Measurements from ENCODE around the gene PLA2G6. TPM values are rescaled to one million over a fixed set of nuclear protein-coding genes. Genes with fewer than 3 reads are reported as not detected.

The PLA2G6 gene
- total and polyA plus RNA-seq, 9 of the 15 experiments (the other 6 are each of a cell fraction or from before 2014, with no cell fraction given): 0.11 to 12.2 (median 9.7) TPM

- DNase-seq (ENCODE audit: extremely low read depth in 1 of 4, low spot score in 3 of 4) (no peak), ATAC-seq (no peak), FAIRE-seq (no peak)
- H3K9ac ChIP-seq (ENCODE audit: insufficient read depth in 1 of 2, low read depth in 2 of 2, low read length in 2 of 2): no peak overlapping the region
- no peak overlapping the region for H3K27ac ChIP-seq (ENCODE audit: extremely low read depth, low read depth, low read length)
- intact Hi-C loops (cut with micrococcal nuclease): no loop called here
- H2AFZ ChIP-seq (ENCODE audit: low read depth, low read length): no peak overlapping the region
- H3K27me3 ChIP-seq (ENCODE audit: control insufficient read depth in 2 of 2, insufficient read depth in 2 of 2, low read length in 2 of 2): no peaks in the 10 kb centered on the region
- H3K36me3 ChIP-seq (ENCODE audit: control insufficient read depth, insufficient read depth, low read length): peaks cover 5% of the 10 kb centered on the region; the same call in 2 of the 3 replicates
- ChIA-PET CTCF (ENCODE audit: low intra/inter-chr PET ratio) (no interaction called here), POLR2A (interaction anchor here (0.7 to 1.2 kb wide), 3 partner anchors 12 to 107 kb away, joined by 3 to 4 read pairs (median 4); no protein-coding TSS in a partner anchor)
- H3K4me2 ChIP-seq (ENCODE audit: insufficient read depth, low read length): no peak overlapping the region
- in situ Hi-C loops (cut with MboI): no loop called here
- 90% methylated on average over 2 of the region's 8 CpGs for WGBS (ENCODE audit: insufficient coverage, low coverage, missing lambda C conversion rate)
- no peak overlapping the region for H3K4me3 ChIP-seq
- peaks cover 0 to 24% of the 10 kb centered on the region in 2 experiments; a peak in 2 of 5 replicates for H3K4me1 ChIP-seq (replicated peaks in 1 of 2; ENCODE audit: control insufficient read depth in 2 of 2, insufficient read depth in 2 of 2, low read length in 2 of 2)
- H4K20me1 ChIP-seq (replicated peaks; ENCODE audit: control insufficient read depth, insufficient read depth, low read length): no peaks in the 10 kb centered on the region
- no peaks in the 10 kb centered on the region for H3K9me1 ChIP-seq (ENCODE audit: control insufficient read depth, insufficient read depth, low read length)
- H3K9me3 ChIP-seq (replicated peaks; ENCODE audit: control insufficient read depth, insufficient read depth, low read depth, low read length): no peaks in the 10 kb centered on the region
- BruUV-seq (replicated peaks): no TSS peak
- H3K79me2 ChIP-seq (ENCODE audit: control insufficient read depth, insufficient read depth, low read length): no peaks in the 10 kb centered on the region
- TF ChIP-seq ARHGAP35 (IDR thresholded peaks at IDR 0.05; ENCODE audit: partially characterized antibody) (no peak), CBFB (CRISPR knock-in tag; IDR thresholded peaks at IDR 0.05) (no peak), ZNF695 (CRISPR knock-in tag; IDR thresholded peaks at IDR 0.05) (no peak), BRF1 (IDR thresholded peaks at IDR 0.05; ENCODE audit: borderline replicate concordance, extremely low read depth, insufficient read length) (no peak), NONO (IDR thresholded peaks at IDR 0.05; ENCODE audit: low read depth in 2 of 2, low read length in 1 of 2) (no peak), ZZZ3 (IDR thresholded peaks at IDR 0.05) (no peak), KDM2B (CRISPR knock-in tag; IDR thresholded peaks at IDR 0.05) (no peak), NUFIP1 (IDR thresholded peaks at IDR 0.05; ENCODE audit: partially characterized antibody) (no peak), ARID1B (IDR thresholded peaks at IDR 0.05) (no peak), SRSF7 (optimal IDR thresholded peaks at IDR 0.05; ENCODE audit: low read depth, low read length) (no peak), MECOM (CRISPR knock-in tag; IDR thresholded peaks at IDR 0.05) (no peak), MAZ (CRISPR knock-in tag; conservative IDR thresholded peaks at IDR 0.05 in 1 of 2, IDR thresholded peaks at IDR 0.05 in 1 of 2) (no peak)
- TF ChIP-seq, protein P1, sequence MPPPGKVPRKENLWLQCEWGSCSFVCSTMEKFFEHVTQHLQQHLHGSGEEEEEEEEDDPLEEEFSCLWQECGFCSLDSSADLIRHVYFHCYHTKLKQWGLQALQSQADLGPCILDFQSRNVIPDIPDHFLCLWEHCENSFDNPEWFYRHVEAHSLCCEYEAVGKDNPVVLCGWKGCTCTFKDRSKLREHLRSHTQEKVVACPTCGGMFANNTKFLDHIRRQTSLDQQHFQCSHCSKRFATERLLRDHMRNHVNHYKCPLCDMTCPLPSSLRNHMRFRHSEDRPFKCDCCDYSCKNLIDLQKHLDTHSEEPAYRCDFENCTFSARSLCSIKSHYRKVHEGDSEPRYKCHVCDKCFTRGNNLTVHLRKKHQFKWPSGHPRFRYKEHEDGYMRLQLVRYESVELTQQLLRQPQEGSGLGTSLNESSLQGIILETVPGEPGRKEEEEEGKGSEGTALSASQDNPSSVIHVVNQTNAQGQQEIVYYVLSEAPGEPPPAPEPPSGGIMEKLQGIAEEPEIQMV (tag; conservative IDR thresholded peaks at IDR 0.05; ENCODE audit: low read depth): no peak
- TF ChIP-seq, protein P2, sequence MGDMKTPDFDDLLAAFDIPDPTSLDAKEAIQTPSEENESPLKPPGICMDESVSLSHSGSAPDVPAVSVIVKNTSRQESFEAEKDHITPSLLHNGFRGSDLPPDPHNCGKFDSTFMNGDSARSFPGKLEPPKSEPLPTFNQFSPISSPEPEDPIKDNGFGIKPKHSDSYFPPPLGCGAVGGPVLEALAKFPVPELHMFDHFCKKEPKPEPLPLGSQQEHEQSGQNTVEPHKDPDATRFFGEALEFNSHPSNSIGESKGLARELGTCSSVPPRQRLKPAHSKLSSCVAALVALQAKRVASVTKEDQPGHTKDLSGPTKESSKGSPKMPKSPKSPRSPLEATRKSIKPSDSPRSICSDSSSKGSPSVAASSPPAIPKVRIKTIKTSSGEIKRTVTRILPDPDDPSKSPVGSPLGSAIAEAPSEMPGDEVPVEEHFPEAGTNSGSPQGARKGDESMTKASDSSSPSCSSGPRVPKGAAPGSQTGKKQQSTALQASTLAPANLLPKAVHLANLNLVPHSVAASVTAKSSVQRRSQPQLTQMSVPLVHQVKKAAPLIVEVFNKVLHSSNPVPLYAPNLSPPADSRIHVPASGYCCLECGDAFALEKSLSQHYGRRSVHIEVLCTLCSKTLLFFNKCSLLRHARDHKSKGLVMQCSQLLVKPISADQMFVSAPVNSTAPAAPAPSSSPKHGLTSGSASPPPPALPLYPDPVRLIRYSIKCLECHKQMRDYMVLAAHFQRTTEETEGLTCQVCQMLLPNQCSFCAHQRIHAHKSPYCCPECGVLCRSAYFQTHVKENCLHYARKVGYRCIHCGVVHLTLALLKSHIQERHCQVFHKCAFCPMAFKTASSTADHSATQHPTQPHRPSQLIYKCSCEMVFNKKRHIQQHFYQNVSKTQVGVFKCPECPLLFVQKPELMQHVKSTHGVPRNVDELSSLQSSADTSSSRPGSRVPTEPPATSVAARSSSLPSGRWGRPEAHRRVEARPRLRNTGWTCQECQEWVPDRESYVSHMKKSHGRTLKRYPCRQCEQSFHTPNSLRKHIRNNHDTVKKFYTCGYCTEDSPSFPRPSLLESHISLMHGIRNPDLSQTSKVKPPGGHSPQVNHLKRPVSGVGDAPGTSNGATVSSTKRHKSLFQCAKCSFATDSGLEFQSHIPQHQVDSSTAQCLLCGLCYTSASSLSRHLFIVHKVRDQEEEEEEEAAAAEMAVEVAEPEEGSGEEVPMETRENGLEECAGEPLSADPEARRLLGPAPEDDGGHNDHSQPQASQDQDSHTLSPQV (IDR thresholded peaks at IDR 0.05): no peak
Measured at GRCh38 chr22:38220163-38220562, 38.5 kb upstream of the PLA2G6 start.

Measured in K562 (cell line).